HepG2 (cell line): ENCODE data around the gene SRSF3. TPM values are rescaled to one million over a fixed set of nuclear protein-coding genes. Genes with fewer than 3 reads are reported as not detected.

ENCODE experiments used
- ATAC-seq: fragments of 200-7000 bp; cut with Tn5 transposase; 3 replicates; pipeline ENCODE4 v1.9.1; 2020; ENCODE audit warnings: mild to moderate bottlenecking, moderate library complexity
- BruUV-seq: library from RNA; stranded (reverse); fragments of 400-500 nt; replicated peaks from 2 replicates; lab custom pipeline; 2021; lab: Mats Ljungman, UMichigan
- CTCF ChIA-PET: fragments of 300-600 bp; formaldehyde crosslinking; extraction: SDS; loops from one replicate; lab custom pipeline; 2021; ENCODE audit warnings: low total read pairs, inconsistent platforms, low intra/inter-chr PET ratio; lab: Yijun Ruan, JAX
- POLR2A ChIA-PET: fragments of 350-600 bp; sonication (Branson Sonifier 250); formaldehyde crosslinking; loops from one replicate; lab custom pipeline; 2020; ENCODE audit warnings: antibody characterized with exemption, inconsistent platforms; lab: Yijun Ruan, JAX
- DNase-seq: peaks from one replicate; pipeline ENCODE4 v3.0.0-alpha.2; 2015; ENCODE audit warnings: low spot score
- FAIRE-seq: peaks from 3 replicates; lab custom pipeline; 2011; peaks lifted over from hg19 to GRCh38; lab: Jason Lieb, UNC
- H2AFZ ChIP-seq: one replicate; pipeline ENCODE4 v1.6.1; 2011; ENCODE audit warnings: low read length, inconsistent platforms
- H3K27ac ChIP-seq: fragments of 300-600 bp; 3 replicates; pipeline ENCODE4 v1.8.0; 2011; ENCODE audit warnings: mixed run types, mild to moderate bottlenecking, mixed read lengths, low read length, inconsistent platforms; ENCODE audit not compliant: insufficient read depth; ENCODE audit errors: extremely low read length
- H3K27me3 ChIP-seq, 2 experiments: fragments of 200-600 bp in 1 of 2; 2 replicates in 1 of 2; 3 replicates in 1 of 2; pipeline versions ENCODE4 v1.6.0 to v1.8.0; 2011; ENCODE audit warnings: low read length in 2 of 2, mild to moderate bottlenecking in 2 of 2, moderate library complexity in 2 of 2, inconsistent platforms in 1 of 2; ENCODE audit not compliant: insufficient read depth in 2 of 2, control insufficient read depth in 1 of 2
- H3K36me3 ChIP-seq, 2 experiments: fragments of 200-600 bp in 1 of 2; replicated peaks in 1 of 2; 2 replicates in 1 of 2; 3 replicates in 1 of 2; pipeline versions ENCODE4 v1.5.1 to v1.8.0; 2011; ENCODE audit warnings: low read length in 2 of 2, inconsistent platforms in 1 of 2; ENCODE audit not compliant: insufficient read depth in 2 of 2, control insufficient read depth in 1 of 2
- H3K4me1 ChIP-seq: 2 replicates; pipeline ENCODE4 v1.5.1; 2012; ENCODE audit warnings: low read length, inconsistent platforms; ENCODE audit not compliant: insufficient read depth
- H3K4me2 ChIP-seq: 2 replicates; pipeline ENCODE4 v1.6.0; 2011; ENCODE audit warnings: low read depth, low read length, inconsistent platforms
- H3K4me3 ChIP-seq, 3 experiments: fragments of 200-600 bp in 1 of 3; sonication (generic), shearing (Covaris generic) in 1 of 3; replicated peaks in 1 of 3; 2 replicates each; pipeline ENCODE4 v1.5.1; 2011 to 2016; ENCODE audit warnings: low read length in 3 of 3, inconsistent platforms in 2 of 3, low read depth in 2 of 3, mild to moderate bottlenecking in 2 of 3, control low read depth in 1 of 3, mixed read lengths in 1 of 3; ENCODE audit not compliant: insufficient read depth in 1 of 3
- H3K79me2 ChIP-seq: one replicate; pipeline ENCODE4 v1.6.1; 2011; ENCODE audit warnings: low read length, inconsistent platforms; ENCODE audit not compliant: insufficient read depth
- H3K9ac ChIP-seq: 2 replicates; pipeline ENCODE4 v1.6.0; 2011; ENCODE audit warnings: mild to moderate bottlenecking, low read depth, low read length, inconsistent platforms; ENCODE audit not compliant: insufficient read depth
- H3K9me3 ChIP-seq: 2 replicates; pipeline ENCODE4 v1.5.1; 2012; ENCODE audit warnings: mild to moderate bottlenecking, low read length
- H4K20me1 ChIP-seq: 2 replicates; pipeline ENCODE4 v1.6.0; 2011; ENCODE audit warnings: inconsistent platforms, mild to moderate bottlenecking, low read length, moderate library complexity; ENCODE audit not compliant: insufficient read depth
- CREBL2 ChIP-seq: sonication (generic); formaldehyde crosslinking; IDR thresholded peaks from 2 replicates; pipeline ENCODE4 v1.8.1; 2023; ENCODE audit warnings: missing genetic modification reagents, mild to moderate bottlenecking, borderline replicate concordance
- ELF3 ChIP-seq: IDR thresholded peaks from 2 replicates; pipeline ENCODE4 v1.6.1; 2016; ENCODE audit warnings: missing genetic modification reagents, missing compliant biosample characterization
- GTF2F1 ChIP-seq: fragments of 150-350 bp; IDR thresholded peaks from 2 replicates; pipeline ENCODE4 v1.6.1; 2014; ENCODE audit warnings: low read length
- IRF1 ChIP-seq: sonication (generic); formaldehyde crosslinking; IDR thresholded peaks from 2 replicates; pipeline ENCODE4 v1.4.0; 2020; ENCODE audit warnings: low read depth, mild to moderate bottlenecking, missing genetic modification reagents
- ISX ChIP-seq: sonication (generic); formaldehyde crosslinking; conservative IDR thresholded peaks from 2 replicates; pipeline ENCODE4 v1.5.0; 2020; ENCODE audit warnings: missing genetic modification reagents
- MAFF ChIP-seq: IDR thresholded peaks from 2 replicates; pipeline ENCODE4 v1.6.1; 2011; ENCODE audit warnings: low read depth, low read length, improper control_type of control experiment
- MAFK ChIP-seq, 2 experiments: IDR thresholded peaks in 1 of 2; conservative IDR thresholded peaks in 1 of 2; 2 replicates each; pipeline ENCODE4 v1.6.1; 2011; ENCODE audit warnings: improper control_type of control experiment in 2 of 2, low read length in 2 of 2
- MED8 ChIP-seq: sonication (generic); formaldehyde crosslinking; IDR thresholded peaks from 2 replicates; pipeline ENCODE4 v1.8.1; 2023; ENCODE audit warnings: mild to moderate bottlenecking, missing genetic modification reagents; ENCODE audit not compliant: insufficient replicate concordance
- POGZ ChIP-seq: sonication (generic); formaldehyde crosslinking; IDR thresholded peaks from 2 replicates; pipeline ENCODE4 v1.4.0; 2020; ENCODE audit warnings: mild to moderate bottlenecking, missing genetic modification reagents
- POLR2A ChIP-seq, 2 experiments: IDR thresholded peaks; 2 replicates each; pipeline ENCODE4 v1.6.1; 2011; ENCODE audit warnings: low read depth in 2 of 2, low read length in 2 of 2, mild to moderate bottlenecking in 1 of 2, moderate library complexity in 1 of 2; ENCODE audit not compliant: insufficient read depth in 1 of 2
- SMAD3 ChIP-seq: sonication (generic); formaldehyde crosslinking; IDR thresholded peaks from 2 replicates; pipeline ENCODE4 v1.4.0; 2020; ENCODE audit warnings: missing genetic modification reagents
- SP1 ChIP-seq, 2 experiments: fragments of 450-650 bp in 1 of 2; sonication (generic) in 1 of 2; formaldehyde crosslinking in 1 of 2; IDR thresholded peaks; 2 replicates each; pipeline versions ENCODE4 v1.4.0 to v1.6.1; 2016 to 2020; ENCODE audit warnings: missing genetic modification reagents in 1 of 2
- TEAD3 ChIP-seq: optimal IDR thresholded peaks from 2 replicates; pipeline ENCODE3; 2016; ENCODE audit warnings: borderline replicate concordance
- ZNF24 ChIP-seq: fragments of 450-650 bp; IDR thresholded peaks from 2 replicates; pipeline ENCODE4 v1.6.1; 2017; ENCODE audit warnings: antibody characterized with exemption, mild to moderate bottlenecking
- ZNF614 ChIP-seq: IDR thresholded peaks from 2 replicates; pipeline ENCODE4 v1.6.1; 2018; ENCODE audit warnings: missing biosample characterization, missing genetic modification reagents, inconsistent platforms, borderline replicate concordance
- ZNF709 ChIP-seq: sonication (generic); formaldehyde crosslinking; IDR thresholded peaks from 2 replicates; pipeline ENCODE4 v1.5.0; 2020; ENCODE audit warnings: mild to moderate bottlenecking, missing genetic modification reagents
- ZNF792 ChIP-seq: IDR thresholded peaks from 2 replicates; pipeline ENCODE4 v1.6.1; 2016
- ZUFSP ChIP-seq: sonication (generic); formaldehyde crosslinking; IDR thresholded peaks from 2 replicates; pipeline ENCODE4 v1.9.0; 2021; ENCODE audit warnings: missing genetic modification reagents, mild to moderate bottlenecking, borderline replicate concordance
- WGBS: methylation state at CpG from one replicate; pipeline ENCODE4 v1.1.6; 2017; ENCODE audit warnings: low lambda C conversion rate; 5-methylcytosine and 5-hydroxymethylcytosine counted together
- in situ Hi-C: cut with HindIII; loops from 2 replicates; pipeline ENCODE4 v1.10.0; 2017; ENCODE audit warnings: low pct_unique_long_range_greater_than_20kb; ENCODE audit not compliant: extremely low pct_ligation_motif_present
- intact Hi-C: fragments of 100-400 bp; cut with micrococcal nuclease; formaldehyde crosslinking; loops from one replicate; pipeline ENCODE4 v1.10.0; 2022; ENCODE audit not compliant: unreplicated experiment
- polyA plus RNA-seq, 8 experiments: library from polyadenylated mRNA; depleted of rRNA in 3 of 8; stranded (reverse) in 7 of 8; unstranded in 1 of 8; fragments of >200 nt; fragmentation: Illumina TruSeq in 4 of 8; extraction: Trizol in 4 of 8; gene quantifications; 2 replicates each; pipeline versions ENCODE4 v1.2.1 to v1.2.3, GENCODE V29; 2011 to 2016; ENCODE audit warnings: low read depth in 4 of 8, missing spikeins in 1 of 8, mixed read lengths in 1 of 8; ENCODE audit not compliant: insufficient read depth in 1 of 8
- total RNA-seq, 5 experiments: library from RNA; depleted of rRNA; stranded (reverse); fragments of >200 nt; fragmentation: Illumina TruSeq; extraction: Trizol; gene quantifications; 2 replicates each; pipeline ENCODE4 v1.2.3, GENCODE V29; 2016; ENCODE audit warnings: low read depth in 1 of 5
- TF ChIP-seq, protein P1 (sequence below): sonication (generic); formaldehyde crosslinking; IDR thresholded peaks from 2 replicates; pipeline ENCODE4 v1.4.0; 2020; ENCODE audit warnings: low read depth, mild to moderate bottlenecking, missing genetic modification reagents

Gene SRSF3
- total and polyA plus RNA-seq, 2 of the 13 experiments (the other 11 are each of a cell fraction or from before 2014, with no cell fraction given), result 206 to 684 TPM

DNA sequence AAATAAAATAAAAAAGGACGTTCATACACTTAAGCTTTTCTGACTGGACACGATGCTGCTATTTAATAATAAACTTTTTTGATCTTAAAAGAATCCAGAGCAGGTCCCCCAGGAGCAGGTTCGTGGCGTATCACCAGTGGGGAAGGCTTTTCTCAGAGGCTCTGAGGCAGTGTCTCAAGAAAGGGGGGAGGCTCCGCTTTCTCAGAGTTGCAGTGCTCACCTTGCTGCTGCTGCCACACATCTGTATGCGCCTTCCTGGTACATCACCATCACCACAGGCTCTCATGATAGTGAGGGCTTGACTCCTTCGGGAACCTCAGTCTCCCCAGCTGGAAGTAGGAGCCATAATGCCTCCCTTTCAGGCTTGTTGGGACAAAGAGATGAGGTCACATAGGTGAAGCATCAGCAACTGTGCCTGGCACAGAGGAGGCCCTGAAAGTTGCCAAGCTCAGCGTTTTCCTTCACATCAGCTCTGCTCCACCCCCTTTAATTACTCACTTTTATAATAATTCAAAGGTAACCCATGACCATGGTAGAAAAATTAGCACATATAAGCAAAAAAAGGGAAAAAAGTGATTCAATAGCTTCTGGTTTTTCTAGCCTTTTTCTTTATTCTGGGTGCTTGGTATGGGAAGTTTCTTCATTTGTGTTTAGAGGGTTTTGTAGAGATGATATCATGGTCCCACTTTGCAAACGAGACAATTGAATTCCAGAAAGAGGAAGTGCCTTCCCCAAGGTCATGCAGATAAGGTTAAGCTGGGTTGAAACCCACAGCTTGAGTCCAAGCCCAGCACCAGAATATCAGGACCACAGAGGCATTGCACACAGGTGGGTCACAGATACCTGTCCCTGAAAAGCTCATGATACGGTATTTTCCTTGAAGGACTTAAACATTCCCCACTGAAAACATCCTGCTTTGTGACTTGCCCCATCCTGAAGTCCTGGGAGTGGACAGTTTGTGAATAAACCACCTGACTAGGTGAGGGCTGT is 24.5 kb downstream of the SRSF3 start:
- H3K9ac ChIP-seq, result no peak overlapping the region
- H3K79me2 ChIP-seq, result no peaks in the 10 kb centered on the region
- 80% methylated on average over 10 of the region's 10 CpGs for WGBS
- no peaks in the 10 kb centered on the region for H3K36me3 ChIP-seq
- CTCF ChIA-PET, result no interaction called here
- H3K9me3 ChIP-seq, result no peaks in the 10 kb centered on the region
- in situ Hi-C loops, result no loop called here
- no peak overlapping the region for H2AFZ ChIP-seq
- H3K27ac ChIP-seq, result no peak overlapping the region
- POLR2A ChIA-PET, result interaction anchor here (1.0 kb wide), 1 partner anchor 60 kb away, joined by 3 read pairs; the partner anchor contains the start of gene CDKN1A
- FAIRE-seq, result no peak
- H3K4me3 ChIP-seq, result no peak overlapping the region
- TF ChIP-seq POGZ (CRISPR knock-in tag) (no peak), IRF1 (CRISPR knock-in tag) (no peak), MED8 (no peak), ELF3 (CRISPR knock-in tag) (no peak), ISX (CRISPR knock-in tag) (no peak), TEAD3 (CRISPR knock-in tag) (peak; percentile 7), ZNF709 (CRISPR knock-in tag) (no peak), SP1 (IDR thresholded peaks at IDR 0.05) (no peak), SP1 (CRISPR knock-in tag; IDR thresholded peaks at IDR 0.05) (no peak), ZNF792 (CRISPR knock-in tag) (no peak), ZUFSP (no peak), SMAD3 (CRISPR knock-in tag) (no peak), GTF2F1 (no peak), MAFK (conservative IDR thresholded peaks at IDR 0.05 in 1 of 2, IDR thresholded peaks at IDR 0.05 in 1 of 2; ENCODE audit: low read length in 2 of 2) (peak; percentile 85 to 90), ZNF614 (CRISPR knock-in tag) (no peak), MAFF (peak; percentile 80), POLR2A (IDR thresholded peaks at IDR 0.05; ENCODE audit: insufficient read depth in 1 of 2, low read depth in 2 of 2, low read length in 2 of 2) (no peak), ZNF24 (no peak), CREBL2 (no peak)
- TF ChIP-seq, protein P1, sequence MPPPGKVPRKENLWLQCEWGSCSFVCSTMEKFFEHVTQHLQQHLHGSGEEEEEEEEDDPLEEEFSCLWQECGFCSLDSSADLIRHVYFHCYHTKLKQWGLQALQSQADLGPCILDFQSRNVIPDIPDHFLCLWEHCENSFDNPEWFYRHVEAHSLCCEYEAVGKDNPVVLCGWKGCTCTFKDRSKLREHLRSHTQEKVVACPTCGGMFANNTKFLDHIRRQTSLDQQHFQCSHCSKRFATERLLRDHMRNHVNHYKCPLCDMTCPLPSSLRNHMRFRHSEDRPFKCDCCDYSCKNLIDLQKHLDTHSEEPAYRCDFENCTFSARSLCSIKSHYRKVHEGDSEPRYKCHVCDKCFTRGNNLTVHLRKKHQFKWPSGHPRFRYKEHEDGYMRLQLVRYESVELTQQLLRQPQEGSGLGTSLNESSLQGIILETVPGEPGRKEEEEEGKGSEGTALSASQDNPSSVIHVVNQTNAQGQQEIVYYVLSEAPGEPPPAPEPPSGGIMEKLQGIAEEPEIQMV, result no peak
- no peaks in the 10 kb centered on the region for H4K20me1 ChIP-seq
- no peaks in the 10 kb centered on the region for H3K27me3 ChIP-seq
- peaks cover 6% of the 10 kb centered on the region for H3K4me1 ChIP-seq
- BruUV-seq, result no TSS peak
- no peak overlapping the region for H3K4me2 ChIP-seq
- no peak for ATAC-seq
- DNase-seq, result no peak
- intact Hi-C loops, result no loop called here
